Chondrocyte (in vitro differentiated cells): Measurements from ENCODE around the gene SCRN1. TPM values are rescaled to one million over a fixed set of nuclear protein-coding genes. Genes with fewer than 3 reads are reported as not detected.
A peak's percentile ranks its signal among the peaks of the same experiment; 100 is the strongest.

Experiments used
- DNase-seq: peaks from one replicate; pipeline ENCODE4 v3.0.0; 2021; ENCODE audit warnings: mixed read lengths, low spot score
- H3K27ac Mint-ChIP-seq: one replicate; pipeline ENCODE4 v1.8.0; 2021; ENCODE audit warnings: mild to moderate bottlenecking, moderate library complexity, mixed read lengths; ENCODE audit not compliant: unreplicated experiment
- H3K27me3 Mint-ChIP-seq: 2 replicates; pipeline ENCODE4 v1.8.0; 2021; ENCODE audit warnings: low read depth, mixed read lengths
- H3K36me3 Mint-ChIP-seq: 2 replicates; pipeline ENCODE4 v1.8.0; 2021; ENCODE audit warnings: low read depth, mixed read lengths
- H3K4me1 Mint-ChIP-seq: 2 replicates; pipeline ENCODE4 v1.8.0; 2021; ENCODE audit warnings: low read depth, mild to moderate bottlenecking, mixed read lengths
- H3K4me3 Mint-ChIP-seq: one replicate; pipeline ENCODE4 v1.8.0; 2021; ENCODE audit warnings: mild to moderate bottlenecking, moderate library complexity, mixed read lengths; ENCODE audit not compliant: unreplicated experiment
- H3K9me3 Mint-ChIP-seq: 2 replicates; pipeline ENCODE4 v1.8.0; 2021; ENCODE audit warnings: low read depth, mixed read lengths
- CTCF ChIP-seq: fragments of 200-600 bp; sonication (generic); IDR thresholded peaks from 2 replicates; pipeline ENCODE4 v1.5.0; 2021; ENCODE audit warnings: antibody characterized with exemption, mild to moderate bottlenecking, moderate library complexity
- total RNA-seq: library from RNA; stranded (reverse); gene quantifications from 3 replicates; pipeline ENCODE4 v1.2.1, GENCODE V29; 2021

The SCRN1 gene
- total RNA-seq, 1 donor from 2014 or later, result 129 TPM

DNA sequence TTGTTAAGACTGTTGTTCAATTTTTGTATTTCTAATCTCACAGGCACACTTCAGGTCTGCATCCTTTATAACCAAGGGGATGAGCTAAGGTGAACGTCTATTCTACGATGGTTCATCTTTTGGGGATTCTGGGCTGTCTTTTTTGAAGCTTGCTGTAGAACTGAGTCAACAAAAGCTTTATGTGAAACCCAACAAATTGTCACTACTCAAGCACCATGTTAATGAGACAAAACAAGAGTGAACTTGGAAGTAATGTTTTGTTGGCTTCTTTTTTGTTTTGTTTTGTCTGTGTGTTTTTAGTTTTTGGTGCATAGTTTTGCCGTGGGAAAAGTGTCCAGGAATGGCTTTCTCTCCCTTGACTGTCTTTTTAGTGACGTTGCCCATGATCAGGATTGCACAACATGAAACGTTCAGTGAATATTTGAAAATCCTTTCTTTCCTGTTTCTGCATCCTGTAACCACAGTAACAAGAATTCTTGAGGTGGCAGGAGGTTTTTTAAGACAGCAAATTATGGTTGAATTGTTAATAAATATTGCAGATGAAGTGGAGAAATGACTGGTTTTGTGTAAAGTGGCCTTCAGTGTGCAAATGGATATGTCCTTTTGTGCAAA, 117.7 kb downstream of the SCRN1 start:
- no peak for DNase-seq
- Mint-ChIP-seq H3K9me3 (no peaks in the 10 kb centered on the region), H3K27ac (peak overlapping the region; percentile 82), H3K27me3 (peaks cover 3% of the 10 kb centered on the region), H3K4me1 (peaks cover 22% of the 10 kb centered on the region), H3K4me3 (no peak overlapping the region), H3K36me3 (no peaks in the 10 kb centered on the region)
- TF ChIP-seq CTCF, result no peak

Other genes starting within 250 kb of the SCRN1 start
- 0.10 to 0.65 TPM (median 0.51 TPM) in 3 replicates for gene WIPF3, start 183.3 kb downstream of the SCRN1 start, total RNA-seq
- 72.1 to 103 TPM (median 74.7 TPM) in 3 replicates for gene FKBP14, start 36.9 kb upstream of the SCRN1 start, total RNA-seq
- gene PLEKHA8, start 38.6 kb upstream of the SCRN1 start, total RNA-seq, result 17.7 to 20.3 TPM (median 17.7 TPM) in 3 replicates
- 14.9 to 19.8 TPM (median 15.7 TPM) in 3 replicates for gene MTURN, start 145.2 kb upstream of the SCRN1 start, total RNA-seq